ENCODE measurements around the gene USP6NL. TPM values are rescaled to one million over a fixed set of nuclear protein-coding genes. Genes with fewer than 3 reads are reported as not detected.

USP6NL gene
- total and polyA plus RNA-seq, 9 of the 15 experiments (the other 6 are each of a cell fraction or from before 2014, with no cell fraction given): 3.2 to 26.6 (median 19.8) TPM

DNA sequence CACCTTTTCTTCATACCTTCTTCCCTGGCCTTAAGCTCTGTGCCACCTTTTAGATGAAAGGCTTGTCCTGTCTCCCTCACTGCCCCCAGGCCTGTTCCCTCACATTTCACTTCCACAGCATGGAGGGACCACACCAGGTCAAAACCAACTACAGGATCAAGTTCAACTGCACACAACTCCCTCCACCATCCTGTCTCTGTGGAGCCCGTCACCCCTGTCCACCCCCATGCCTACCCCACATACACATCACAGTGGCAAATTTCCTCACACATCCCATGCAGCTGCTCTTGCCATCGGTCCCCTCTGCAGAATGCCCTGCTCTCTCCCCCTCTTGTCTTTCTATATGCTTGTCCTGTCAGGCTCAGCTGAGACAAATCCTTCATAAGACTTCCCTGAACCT is 154.1 kb downstream of the USP6NL start:
- Histone ChIP-seq H3K9me1 (ENCODE audit: control insufficient read depth, insufficient read depth, low read length) (no peaks in the 10 kb centered on the region), H3K27ac (ENCODE audit: extremely low read depth, low read depth, low read length) (no peak overlapping the region), H3K36me3 (ENCODE audit: control insufficient read depth, insufficient read depth, low read length) (peaks cover 25% of the 10 kb centered on the region), H3K4me1 (replicated peaks in 1 of 2; ENCODE audit: control insufficient read depth in 2 of 2, insufficient read depth in 2 of 2, low read length in 2 of 2) (no peaks in the 10 kb centered on the region), H3K4me3 (no peak overlapping the region), H4K20me1 (replicated peaks; ENCODE audit: control insufficient read depth, insufficient read depth, low read length) (no peaks in the 10 kb centered on the region), H3K27me3 (ENCODE audit: control insufficient read depth in 2 of 2, insufficient read depth in 2 of 2, low read length in 2 of 2) (no peaks in the 10 kb centered on the region), H3K9me3 (replicated peaks; ENCODE audit: control insufficient read depth, insufficient read depth, low read depth, low read length) (no peaks in the 10 kb centered on the region; the same call in 1 of the 2 replicates), H3K79me2 (ENCODE audit: control insufficient read depth, insufficient read depth, low read length) (no peaks in the 10 kb centered on the region), H3K9ac (ENCODE audit: insufficient read depth in 1 of 2, low read depth in 2 of 2, low read length in 2 of 2) (no peak overlapping the region), H2AFZ (ENCODE audit: low read depth, low read length) (no peak overlapping the region), H3K4me2 (ENCODE audit: insufficient read depth, low read length) (no peak overlapping the region)
- in situ Hi-C loops (cut with MboI) (no loop called here), intact Hi-C loops (cut with micrococcal nuclease) (no loop called here)
- peak; percentile 50 for TF ChIP-seq E2F8 (IDR thresholded peaks at IDR 0.05; ENCODE audit: low read depth, partially characterized antibody)
- TF ChIP-seq ZFP91 (CRISPR knock-in tag; IDR thresholded peaks at IDR 0.05): no peak
- no peak for TF ChIP-seq GTF2A2 (tag; IDR thresholded peaks at IDR 0.05)
- 0 out of 2 replicates have a peak, but pooled peaks have one; percentile 37 for TF ChIP-seq HBP1 (CRISPR knock-in tag; IDR thresholded peaks at IDR 0.05)
- 0 out of 2 replicates have a peak, but pooled peaks have one; percentile 22 for TF ChIP-seq POLR2AphosphoS2 (IDR thresholded peaks at IDR 0.05; ENCODE audit: low read length)
- TF ChIP-seq SUPT5H (IDR thresholded peaks at IDR 0.05): peak; percentile 70
- peak; percentile 57; the same call in 1 of the 2 replicates for TF ChIP-seq POLR2A (conservative IDR thresholded peaks at IDR 0.05)
- TF ChIP-seq ZC3H4 (CRISPR knock-in tag; IDR thresholded peaks at IDR 0.05; ENCODE audit: borderline replicate concordance): no peak
- ChIA-PET CTCF (ENCODE audit: low intra/inter-chr PET ratio) (no interaction called here), POLR2A (interaction anchor here (0.7 kb wide), 1 partner anchor 9 kb away, joined by 3 read pairs; no protein-coding TSS in a partner anchor)
- no TSS peak for BruUV-seq (replicated peaks)
- ATAC-seq: no peak; the same call in 2 of the 3 replicates
- no peak for DNase-seq (ENCODE audit: extremely low read depth in 1 of 4, low spot score in 3 of 4)
- FAIRE-seq: no peak
- 93% methylated on average over 2 of the region's 2 CpGs for WGBS (ENCODE audit: insufficient coverage, low coverage, missing lambda C conversion rate)
